HEK293 (cell line): ENCODE measurements around the gene ZNF48.

Source experiments
- CTCF ChIA-PET: fragments of 350-600 bp; formaldehyde crosslinking; extraction: SDS; loops from one replicate; lab custom pipeline; 2021; ENCODE audit warnings: antibody characterized with exemption; lab: Yijun Ruan, JAX
- POLR2A ChIA-PET: fragments of 300-600 bp; formaldehyde crosslinking; extraction: SDS; loops from one replicate; lab custom pipeline; 2020; ENCODE audit warnings: antibody characterized with exemption, inconsistent platforms; lab: Yijun Ruan, JAX
- H3K27ac ChIP-seq: fragments of 200-500 bp; sonication (Bioruptor generic); 2 replicates; pipeline ENCODE4 v1.5.1; 2014; ENCODE audit warnings: low read depth, low read length, control low read depth, inconsistent platforms; ENCODE audit errors: extremely low read depth
- H3K36me3 ChIP-seq, 2 experiments: fragments of 200-500 bp in 1 of 2; sonication (Bioruptor generic) in 1 of 2; 1 replicate in 1 of 2; 2 replicates in 1 of 2; pipeline ENCODE4 v1.5.1; 2014 to 2017; ENCODE audit warnings: inconsistent platforms in 2 of 2, low read length in 2 of 2; ENCODE audit not compliant: control insufficient read depth in 2 of 2, insufficient read depth in 1 of 2
- H3K4me1 ChIP-seq: fragments of 200-500 bp; sonication (Bioruptor generic); 2 replicates; pipeline ENCODE4 v1.5.1; 2014; ENCODE audit warnings: mild to moderate bottlenecking, low read length, inconsistent platforms; ENCODE audit not compliant: control insufficient read depth, insufficient read depth
- H3K4me3 ChIP-seq: 2 replicates; pipeline ENCODE4 v1.5.1; 2011; ENCODE audit warnings: low read depth, mild to moderate bottlenecking, control low read depth, low read length, moderate library complexity
- H3K9me3 ChIP-seq: fragments of 200-500 bp; sonication (Bioruptor generic); 2 replicates; pipeline ENCODE4 v1.5.1; 2014; ENCODE audit warnings: low read depth, low read length, inconsistent platforms; ENCODE audit not compliant: control insufficient read depth, insufficient read depth
- GLI2 ChIP-seq: fragments of 450-650 bp; formaldehyde crosslinking; IDR thresholded peaks from 2 replicates; pipeline ENCODE4; 2017; ENCODE audit warnings: missing biosample characterization, missing genetic modification characterization, low read depth, borderline replicate concordance
- OSR2 ChIP-seq: fragments of 450-650 bp; formaldehyde crosslinking; IDR thresholded peaks from 2 replicates; pipeline ENCODE4 v1.5.1; 2016; ENCODE audit warnings: missing biosample characterization, missing genetic modification characterization
- SALL2 ChIP-seq: fragments of 450-650 bp; formaldehyde crosslinking; IDR thresholded peaks from 2 replicates; pipeline ENCODE4 v1.5.0; 2017; ENCODE audit warnings: missing biosample characterization, mild to moderate bottlenecking, missing genetic modification characterization, borderline replicate concordance
- ZFHX2 ChIP-seq: fragments of 450-650 bp; formaldehyde crosslinking; conservative IDR thresholded peaks from 2 replicates; pipeline ENCODE4 v1.5.1; 2016; ENCODE audit warnings: missing biosample characterization, missing genetic modification characterization
- ZFP3 ChIP-seq: fragments of 450-650 bp; formaldehyde crosslinking; IDR thresholded peaks from 2 replicates; pipeline ENCODE4 v1.5.1; 2016; ENCODE audit warnings: low read depth, missing biosample characterization, missing genetic modification characterization
- ZNF132 ChIP-seq: fragments of 450-650 bp; formaldehyde crosslinking; IDR thresholded peaks from 2 replicates; pipeline ENCODE4 v1.5.1; 2017; ENCODE audit warnings: missing biosample characterization, missing genetic modification characterization, borderline replicate concordance
- ZNF133 ChIP-seq: fragments of 450-650 bp; formaldehyde crosslinking; IDR thresholded peaks from 2 replicates; pipeline ENCODE4 v1.5.1; 2016; ENCODE audit warnings: missing biosample characterization, missing genetic modification characterization
- ZNF155 ChIP-seq: fragments of 450-650 bp; formaldehyde crosslinking; IDR thresholded peaks from 2 replicates; pipeline ENCODE4 v1.5.1; 2016; ENCODE audit warnings: missing biosample characterization, missing genetic modification characterization
- ZNF16 ChIP-seq: fragments of 450-650 bp; formaldehyde crosslinking; IDR thresholded peaks from 2 replicates; pipeline ENCODE4 v1.5.1; 2016; ENCODE audit warnings: low read depth, missing biosample characterization, missing genetic modification characterization
- ZNF2 ChIP-seq: fragments of 450-650 bp; formaldehyde crosslinking; IDR thresholded peaks from 2 replicates; pipeline ENCODE4 v1.5.1; 2016; ENCODE audit warnings: missing biosample characterization, missing genetic modification characterization
- ZNF473 ChIP-seq: fragments of 450-650 bp; formaldehyde crosslinking; IDR thresholded peaks from 2 replicates; pipeline ENCODE4 v1.5.1; 2017; ENCODE audit warnings: missing biosample characterization, missing genetic modification characterization
- ZNF501 ChIP-seq: fragments of 450-650 bp; formaldehyde crosslinking; IDR thresholded peaks from 2 replicates; pipeline ENCODE4 v1.5.1; 2016; ENCODE audit warnings: missing biosample characterization, missing genetic modification characterization
- ZNF558 ChIP-seq: fragments of 450-650 bp; formaldehyde crosslinking; IDR thresholded peaks from 2 replicates; pipeline ENCODE4 v1.5.1; 2016; ENCODE audit warnings: missing biosample characterization, missing genetic modification characterization
- ZNF654 ChIP-seq: fragments of 450-650 bp; formaldehyde crosslinking; IDR thresholded peaks from 2 replicates; pipeline ENCODE4 v1.5.1; 2016; ENCODE audit warnings: low read depth, missing biosample characterization, missing genetic modification characterization
- ZNF707 ChIP-seq: fragments of 450-650 bp; formaldehyde crosslinking; IDR thresholded peaks from 2 replicates; pipeline ENCODE4 v1.5.1; 2016; ENCODE audit warnings: missing biosample characterization, missing genetic modification characterization
- ZNF830 ChIP-seq: fragments of 450-650 bp; IDR thresholded peaks from 2 replicates; pipeline ENCODE4 v1.5.0; 2018; ENCODE audit warnings: missing biosample characterization, missing genetic modification characterization, low read depth, mild to moderate bottlenecking, moderate library complexity
- ZSCAN16 ChIP-seq: fragments of 450-650 bp; formaldehyde crosslinking; IDR thresholded peaks from 2 replicates; pipeline ENCODE4 v1.5.1; 2016; ENCODE audit warnings: missing biosample characterization, missing genetic modification characterization
- TF ChIP-seq, protein P1 (sequence below): fragments of 450-650 bp; formaldehyde crosslinking; IDR thresholded peaks from 2 replicates; pipeline ENCODE4 v1.5.1; 2017; ENCODE audit warnings: missing biosample characterization, missing genetic modification characterization
- TF ChIP-seq, protein P2 (sequence below): fragments of 450-650 bp; formaldehyde crosslinking; IDR thresholded peaks from 2 replicates; pipeline ENCODE4 v1.5.1; 2017; ENCODE audit warnings: missing biosample characterization, missing genetic modification characterization
- TF ChIP-seq, protein P3 (sequence below): fragments of 450-650 bp; formaldehyde crosslinking; IDR thresholded peaks from 2 replicates; pipeline ENCODE4 v1.5.1; 2016; ENCODE audit warnings: missing biosample characterization, missing genetic modification characterization
- TF ChIP-seq, protein P4 (sequence below): fragments of 450-650 bp; formaldehyde crosslinking; IDR thresholded peaks from 2 replicates; pipeline ENCODE4 v1.5.1; 2016; ENCODE audit warnings: missing biosample characterization, missing genetic modification characterization
- TF ChIP-seq, protein P5 (sequence below): fragments of 450-650 bp; formaldehyde crosslinking; IDR thresholded peaks from 2 replicates; pipeline ENCODE4 v1.5.1; 2016; ENCODE audit warnings: missing biosample characterization, missing genetic modification characterization
- TF ChIP-seq, protein P6 (sequence below): IDR thresholded peaks from 2 replicates; pipeline ENCODE4 v1.6.1; 2011; ENCODE audit warnings: mild to moderate bottlenecking, low read depth, low read length, borderline replicate concordance

The ZNF48 gene

DNA sequence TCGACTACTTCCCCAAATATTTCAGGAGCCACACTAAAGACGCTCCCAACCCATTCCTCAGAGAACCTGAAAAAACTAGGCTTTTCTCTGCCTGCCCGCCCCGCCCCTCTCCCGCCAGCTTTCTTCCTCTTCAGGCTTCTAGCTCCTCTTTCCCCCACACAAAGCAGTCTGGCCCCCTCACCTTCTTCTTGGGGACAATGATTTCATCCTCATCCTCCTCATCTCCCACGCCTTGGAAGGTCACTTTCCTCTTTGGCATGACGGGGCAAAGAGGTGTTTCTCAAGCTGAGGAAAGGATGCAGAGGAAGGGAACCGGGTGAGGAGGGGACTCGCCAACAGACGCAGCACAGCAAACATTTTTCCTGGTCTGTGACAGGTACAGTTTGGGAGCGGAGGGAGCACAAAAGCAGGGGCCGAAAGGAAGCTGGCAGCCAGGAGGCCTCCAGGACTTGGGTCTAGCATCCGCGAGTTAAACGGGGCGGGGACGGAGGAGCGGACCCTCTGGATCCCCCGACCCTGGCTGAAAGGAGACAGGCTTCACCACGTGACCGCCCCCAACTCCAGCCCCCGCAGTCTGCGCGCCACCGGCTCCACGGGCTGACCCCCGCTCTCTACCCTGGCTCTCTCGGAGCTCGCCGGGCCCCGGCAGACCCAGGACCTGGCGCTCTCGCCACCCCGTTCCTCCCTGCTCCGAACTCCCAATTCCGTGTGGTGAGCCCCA, 40.6 kb upstream of the ZNF48 start (continued):
- TF ChIP-seq, protein P1, sequence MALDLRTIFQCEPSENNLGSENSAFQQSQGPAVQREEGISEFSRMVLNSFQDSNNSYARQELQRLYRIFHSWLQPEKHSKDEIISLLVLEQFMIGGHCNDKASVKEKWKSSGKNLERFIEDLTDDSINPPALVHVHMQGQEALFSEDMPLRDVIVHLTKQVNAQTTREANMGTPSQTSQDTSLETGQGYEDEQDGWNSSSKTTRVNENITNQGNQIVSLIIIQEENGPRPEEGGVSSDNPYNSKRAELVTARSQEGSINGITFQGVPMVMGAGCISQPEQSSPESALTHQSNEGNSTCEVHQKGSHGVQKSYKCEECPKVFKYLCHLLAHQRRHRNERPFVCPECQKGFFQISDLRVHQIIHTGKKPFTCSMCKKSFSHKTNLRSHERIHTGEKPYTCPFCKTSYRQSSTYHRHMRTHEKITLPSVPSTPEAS (tag by site-specific recombination), result no peak
- TF ChIP-seq, protein P2, sequence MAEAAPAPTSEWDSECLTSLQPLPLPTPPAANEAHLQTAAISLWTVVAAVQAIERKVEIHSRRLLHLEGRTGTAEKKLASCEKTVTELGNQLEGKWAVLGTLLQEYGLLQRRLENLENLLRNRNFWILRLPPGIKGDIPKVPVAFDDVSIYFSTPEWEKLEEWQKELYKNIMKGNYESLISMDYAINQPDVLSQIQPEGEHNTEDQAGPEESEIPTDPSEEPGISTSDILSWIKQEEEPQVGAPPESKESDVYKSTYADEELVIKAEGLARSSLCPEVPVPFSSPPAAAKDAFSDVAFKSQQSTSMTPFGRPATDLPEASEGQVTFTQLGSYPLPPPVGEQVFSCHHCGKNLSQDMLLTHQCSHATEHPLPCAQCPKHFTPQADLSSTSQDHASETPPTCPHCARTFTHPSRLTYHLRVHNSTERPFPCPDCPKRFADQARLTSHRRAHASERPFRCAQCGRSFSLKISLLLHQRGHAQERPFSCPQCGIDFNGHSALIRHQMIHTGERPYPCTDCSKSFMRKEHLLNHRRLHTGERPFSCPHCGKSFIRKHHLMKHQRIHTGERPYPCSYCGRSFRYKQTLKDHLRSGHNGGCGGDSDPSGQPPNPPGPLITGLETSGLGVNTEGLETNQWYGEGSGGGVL (tag by site-specific recombination), result peak; percentile 25; the same call in 1 of the 2 replicates
- TF ChIP-seq ZNF501 (tag by site-specific recombination), result 0 out of 2 replicates have a peak, but pooled peaks have one; percentile 25
- peak; percentile 88 for TF ChIP-seq ZFHX2 (tag by site-specific recombination)
- no peak for TF ChIP-seq ZNF654 (tag by site-specific recombination)

DNA sequence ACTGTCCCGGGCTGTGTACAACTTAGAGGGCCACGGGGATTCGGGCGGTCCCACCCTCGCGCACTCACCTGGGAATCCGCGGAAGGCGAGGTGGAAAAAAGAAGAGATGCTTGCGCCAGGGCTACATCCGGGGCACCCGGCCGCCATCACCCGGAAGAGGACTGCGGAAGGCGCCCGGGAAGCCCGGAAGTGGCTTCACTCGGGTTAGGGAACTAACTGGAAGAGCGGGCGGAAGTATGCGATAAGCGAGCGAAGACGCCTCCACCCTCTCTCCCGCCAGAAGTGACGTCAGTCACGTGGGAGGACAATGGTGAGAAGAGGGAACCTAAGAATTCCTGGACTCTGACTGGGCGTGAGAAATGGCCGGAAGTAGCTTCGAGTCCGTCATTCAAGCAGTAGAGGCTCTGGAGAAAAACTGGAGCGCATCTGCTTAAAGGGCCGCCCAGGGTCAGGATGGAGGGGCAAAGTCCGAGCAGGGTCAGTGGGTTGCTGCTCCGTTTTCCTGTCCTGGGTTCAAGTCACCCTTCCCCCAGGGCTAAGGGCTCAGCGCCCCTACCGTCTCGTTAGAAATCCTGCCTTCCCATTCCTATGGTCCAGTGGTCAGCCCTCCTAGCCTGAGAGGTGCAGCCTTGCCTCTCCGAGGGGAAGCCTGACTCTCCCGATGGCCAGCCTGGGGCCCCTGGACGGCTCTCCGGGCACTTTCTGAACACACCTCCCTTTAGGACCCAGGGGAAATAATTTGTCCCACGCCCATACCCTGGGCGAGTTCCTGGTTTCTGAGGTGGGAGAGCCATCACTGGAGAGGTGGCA, 39.9 kb upstream of the ZNF48 start, which contains the start of gene CD2BP2:
Gene CD2BP2 (minus strand): TSS at position 165 of the 810 bp plus-strand sequence. CDS start 627 bp downstream, outside the sequence.
- POLR2A ChIA-PET, result interaction anchor here (0.6 to 4.5 kb wide), 15 partner anchors 9 to 217 kb away, joined by 3 to 60 read pairs (median 4); partner anchors contain the start of genes DCTPP1, TBC1D10B, ZNF48 and ZNF771
- no peaks in the 10 kb centered on the region for H3K9me3 ChIP-seq
- H3K36me3 ChIP-seq, result peaks cover under 1 to 79% of the 10 kb centered on the region in 2 experiments; a peak in 2 of 3 replicates
- H3K4me3 ChIP-seq, result peak within 1 kb of the TSS; percentile 95
- H3K27ac ChIP-seq, result peak within 1 kb of the TSS; percentile 82
- CTCF ChIA-PET, result interaction anchor here (0.6 to 1.1 kb wide), 4 partner anchors 9 to 338 kb away, joined by 3 to 7 read pairs (median 3); no protein-coding TSS in a partner anchor
- no peaks in the 10 kb centered on the region for H3K4me1 ChIP-seq
- no peak for TF ChIP-seq SALL2 (tag by site-specific recombination)
- no peak for TF ChIP-seq ZNF707
- TF ChIP-seq, protein P3, sequence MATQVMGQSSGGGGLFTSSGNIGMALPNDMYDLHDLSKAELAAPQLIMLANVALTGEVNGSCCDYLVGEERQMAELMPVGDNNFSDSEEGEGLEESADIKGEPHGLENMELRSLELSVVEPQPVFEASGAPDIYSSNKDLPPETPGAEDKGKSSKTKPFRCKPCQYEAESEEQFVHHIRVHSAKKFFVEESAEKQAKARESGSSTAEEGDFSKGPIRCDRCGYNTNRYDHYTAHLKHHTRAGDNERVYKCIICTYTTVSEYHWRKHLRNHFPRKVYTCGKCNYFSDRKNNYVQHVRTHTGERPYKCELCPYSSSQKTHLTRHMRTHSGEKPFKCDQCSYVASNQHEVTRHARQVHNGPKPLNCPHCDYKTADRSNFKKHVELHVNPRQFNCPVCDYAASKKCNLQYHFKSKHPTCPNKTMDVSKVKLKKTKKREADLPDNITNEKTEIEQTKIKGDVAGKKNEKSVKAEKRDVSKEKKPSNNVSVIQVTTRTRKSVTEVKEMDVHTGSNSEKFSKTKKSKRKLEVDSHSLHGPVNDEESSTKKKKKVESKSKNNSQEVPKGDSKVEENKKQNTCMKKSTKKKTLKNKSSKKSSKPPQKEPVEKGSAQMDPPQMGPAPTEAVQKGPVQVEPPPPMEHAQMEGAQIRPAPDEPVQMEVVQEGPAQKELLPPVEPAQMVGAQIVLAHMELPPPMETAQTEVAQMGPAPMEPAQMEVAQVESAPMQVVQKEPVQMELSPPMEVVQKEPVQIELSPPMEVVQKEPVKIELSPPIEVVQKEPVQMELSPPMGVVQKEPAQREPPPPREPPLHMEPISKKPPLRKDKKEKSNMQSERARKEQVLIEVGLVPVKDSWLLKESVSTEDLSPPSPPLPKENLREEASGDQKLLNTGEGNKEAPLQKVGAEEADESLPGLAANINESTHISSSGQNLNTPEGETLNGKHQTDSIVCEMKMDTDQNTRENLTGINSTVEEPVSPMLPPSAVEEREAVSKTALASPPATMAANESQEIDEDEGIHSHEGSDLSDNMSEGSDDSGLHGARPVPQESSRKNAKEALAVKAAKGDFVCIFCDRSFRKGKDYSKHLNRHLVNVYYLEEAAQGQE (tag by site-specific recombination), result peak; percentile 7; the same call in 1 of the 2 replicates
- TF ChIP-seq ZNF558 (tag by site-specific recombination), result no peak
- no peak; the same call in 1 of the 2 replicates for TF ChIP-seq ZNF133 (tag by site-specific recombination)
- TF ChIP-seq, protein P4, sequence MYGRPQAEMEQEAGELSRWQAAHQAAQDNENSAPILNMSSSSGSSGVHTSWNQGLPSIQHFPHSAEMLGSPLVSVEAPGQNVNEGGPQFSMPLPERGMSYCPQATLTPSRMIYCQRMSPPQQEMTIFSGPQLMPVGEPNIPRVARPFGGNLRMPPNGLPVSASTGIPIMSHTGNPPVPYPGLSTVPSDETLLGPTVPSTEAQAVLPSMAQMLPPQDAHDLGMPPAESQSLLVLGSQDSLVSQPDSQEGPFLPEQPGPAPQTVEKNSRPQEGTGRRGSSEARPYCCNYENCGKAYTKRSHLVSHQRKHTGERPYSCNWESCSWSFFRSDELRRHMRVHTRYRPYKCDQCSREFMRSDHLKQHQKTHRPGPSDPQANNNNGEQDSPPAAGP (tag by site-specific recombination), result peak; percentile 62
- peak; percentile 45 for TF ChIP-seq ZNF2 (tag by site-specific recombination)
- TF ChIP-seq, protein P5, sequence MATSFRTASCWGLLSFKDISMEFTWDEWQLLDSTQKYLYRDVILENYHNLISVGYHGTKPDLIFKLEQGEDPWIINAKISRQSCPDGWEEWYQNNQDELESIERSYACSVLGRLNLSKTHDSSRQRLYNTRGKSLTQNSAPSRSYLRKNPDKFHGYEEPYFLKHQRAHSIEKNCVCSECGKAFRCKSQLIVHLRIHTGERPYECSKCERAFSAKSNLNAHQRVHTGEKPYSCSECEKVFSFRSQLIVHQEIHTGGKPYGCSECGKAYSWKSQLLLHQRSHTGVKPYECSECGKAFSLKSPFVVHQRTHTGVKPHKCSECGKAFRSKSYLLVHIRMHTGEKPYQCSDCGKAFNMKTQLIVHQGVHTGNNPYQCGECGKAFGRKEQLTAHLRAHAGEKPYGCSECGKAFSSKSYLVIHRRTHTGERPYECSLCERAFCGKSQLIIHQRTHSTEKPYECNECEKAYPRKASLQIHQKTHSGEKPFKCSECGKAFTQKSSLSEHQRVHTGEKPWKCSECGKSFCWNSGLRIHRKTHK (tag by site-specific recombination), result no peak
- no peak for TF ChIP-seq ZNF830
- TF ChIP-seq ZNF16 (tag by site-specific recombination), result no peak
- TF ChIP-seq ZNF473 (tag by site-specific recombination), result no peak
- 0 out of 2 replicates have a peak, but pooled peaks have one; percentile 6 for TF ChIP-seq OSR2 (tag by site-specific recombination)
- peak; percentile 24; the same call in 1 of the 2 replicates for TF ChIP-seq ZFP3 (tag by site-specific recombination)
- no peak for TF ChIP-seq ZNF155
- TF ChIP-seq ZNF132 (tag by site-specific recombination), result no peak
- no peak; the same call in 1 of the 2 replicates for TF ChIP-seq GLI2
- TF ChIP-seq, protein P6, sequence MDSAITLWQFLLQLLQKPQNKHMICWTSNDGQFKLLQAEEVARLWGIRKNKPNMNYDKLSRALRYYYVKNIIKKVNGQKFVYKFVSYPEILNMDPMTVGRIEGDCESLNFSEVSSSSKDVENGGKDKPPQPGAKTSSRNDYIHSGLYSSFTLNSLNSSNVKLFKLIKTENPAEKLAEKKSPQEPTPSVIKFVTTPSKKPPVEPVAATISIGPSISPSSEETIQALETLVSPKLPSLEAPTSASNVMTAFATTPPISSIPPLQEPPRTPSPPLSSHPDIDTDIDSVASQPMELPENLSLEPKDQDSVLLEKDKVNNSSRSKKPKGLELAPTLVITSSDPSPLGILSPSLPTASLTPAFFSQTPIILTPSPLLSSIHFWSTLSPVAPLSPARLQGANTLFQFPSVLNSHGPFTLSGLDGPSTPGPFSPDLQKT, result peak; percentile 60; the same call in 1 of the 2 replicates
- TF ChIP-seq ZSCAN16 (tag by site-specific recombination), result no peak
